ENCODE data around the gene LYST. TPM values are rescaled to one million over a fixed set of nuclear protein-coding genes. Genes with fewer than 3 reads are reported as not detected.
"Not testable (repeated sequence)": the region's sequence is repeated elsewhere in the genome, so short reads cannot be mapped to it uniquely, and the experiment has no call there.

Gene LYST
- total RNA-seq, 1 experiment from 2014 or later, result 4.8 TPM

GRCh38 chr1:235791532-235792060 lies 75.1 kb downstream of the LYST start:
- H3K9ac ChIP-seq (ENCODE audit: low read length), result no peak overlapping the region
- no peak overlapping the region for H3K4me3 ChIP-seq (ENCODE audit: low read length)
- H3K36me3 ChIP-seq (ENCODE audit: low read depth, low read length), result no peaks in the 10 kb centered on the region
- H3K27ac ChIP-seq (ENCODE audit: low read length), result no peak overlapping the region
- H3F3A ChIP-seq (ENCODE audit: low read length, unreplicated experiment), result no peaks in the 10 kb centered on the region
- POLR2A ChIA-PET (ENCODE audit: unreplicated experiment), result no interaction called here
- H3K79me2 ChIP-seq (ENCODE audit: low read length), result no peaks in the 10 kb centered on the region
- no peak for ATAC-seq
- CTCF ChIA-PET, result no interaction called here
- no peak for TF ChIP-seq CTCF (conservative IDR thresholded peaks at IDR 0.05; ENCODE audit: low read depth, low read length)
- no peak for TF ChIP-seq EZH2phosphoT487 (IDR thresholded peaks at IDR 0.05; ENCODE audit: borderline replicate concordance, low read length)
- TF ChIP-seq EZH2 (IDR thresholded peaks at IDR 0.05; ENCODE audit: low read length, unreplicated experiment), result no peak
- no peak overlapping the region for H3K4me2 ChIP-seq (ENCODE audit: low read length)
- H2AFZ ChIP-seq (ENCODE audit: low read length), result no peak overlapping the region
- H3K27me3 ChIP-seq (ENCODE audit: low read length), result no peaks in the 10 kb centered on the region
- H3K9me3 ChIP-seq (ENCODE audit: low read length), result no peaks in the 10 kb centered on the region
- no peaks in the 10 kb centered on the region for H3K9me2 ChIP-seq (replicated peaks; ENCODE audit: low read length)
- no TSS peak for BruUV-seq (replicated peaks)
- intact Hi-C loops (cut with micrococcal nuclease), result no loop called here
- H4K20me1 ChIP-seq (ENCODE audit: low read length), result no peaks in the 10 kb centered on the region
- no peak for DNase-seq
- H3K4me1 ChIP-seq (ENCODE audit: insufficient read depth, low read length), result peaks cover 7% of the 10 kb centered on the region; the same call in 1 of the 2 replicates

GRCh38 chr1:235790123-235790522 lies 76.6 kb downstream of the LYST start:
- Histone ChIP-seq H3K4me1 (ENCODE audit: insufficient read depth, low read length) (peaks cover 7% of the 10 kb centered on the region; the same call in 1 of the 2 replicates), H3F3A (ENCODE audit: low read length, unreplicated experiment) (no peaks in the 10 kb centered on the region), H3K9ac (ENCODE audit: low read length) (no peak overlapping the region), H2AFZ (ENCODE audit: low read length) (no peak overlapping the region), H3K4me3 (ENCODE audit: low read length) (no peak overlapping the region), H3K79me2 (ENCODE audit: low read length) (no peaks in the 10 kb centered on the region), H3K27me3 (ENCODE audit: low read length) (no peaks in the 10 kb centered on the region), H3K4me2 (ENCODE audit: low read length) (no peak overlapping the region), H3K9me3 (ENCODE audit: low read length) (no peaks in the 10 kb centered on the region), H3K9me2 (replicated peaks; ENCODE audit: low read length) (no peaks in the 10 kb centered on the region), H4K20me1 (ENCODE audit: low read length) (no peaks in the 10 kb centered on the region), H3K36me3 (ENCODE audit: low read depth, low read length) (no peaks in the 10 kb centered on the region), H3K27ac (ENCODE audit: low read length) (no peak overlapping the region)
- ATAC-seq (no peak), DNase-seq (no peak)
- intact Hi-C loops (cut with micrococcal nuclease), result no loop called here
- POLR2A ChIA-PET (ENCODE audit: unreplicated experiment), result no interaction called here
- CTCF ChIA-PET, result no interaction called here
- BruUV-seq (replicated peaks), result no TSS peak
- TF ChIP-seq EZH2 (IDR thresholded peaks at IDR 0.05; ENCODE audit: low read length, unreplicated experiment), result no peak
- TF ChIP-seq EZH2phosphoT487 (IDR thresholded peaks at IDR 0.05; ENCODE audit: borderline replicate concordance, low read length), result no peak
- no peak for TF ChIP-seq CTCF (conservative IDR thresholded peaks at IDR 0.05; ENCODE audit: low read depth, low read length)

- intact Hi-C loops (cut with micrococcal nuclease); BruUV-seq (replicated peaks); H3K9me3 ChIP-seq (ENCODE audit: low read length); DNase-seq; H3K27ac ChIP-seq (ENCODE audit: low read length); H3K9ac ChIP-seq (ENCODE audit: low read length); H3K4me3 ChIP-seq (ENCODE audit: low read length); CTCF ChIA-PET; H2AFZ ChIP-seq (ENCODE audit: low read length); H3K79me2 ChIP-seq (ENCODE audit: low read length); POLR2A ChIA-PET (ENCODE audit: unreplicated experiment); H3K27me3 ChIP-seq (ENCODE audit: low read length); H3K4me2 ChIP-seq (ENCODE audit: low read length); H3F3A ChIP-seq (ENCODE audit: low read length, unreplicated experiment); H3K4me1 ChIP-seq (ENCODE audit: insufficient read depth, low read length); ATAC-seq; H3K36me3 ChIP-seq (ENCODE audit: low read depth, low read length); H4K20me1 ChIP-seq (ENCODE audit: low read length); H3K9me2 ChIP-seq (replicated peaks; ENCODE audit: low read length): not testable (repeated sequence)
These were observed 80.3 kb downstream of the LYST start for GRCh38 chr1:235786227-235786898.
